IPS DF 19.7 (cell line): ENCODE data around the gene KCNQ2.

ENCODE experiments used
- DNase-seq: peaks from one replicate; pipeline ENCODE4 v3.0.0-alpha.2; 2013; ENCODE audit warnings: low read depth, low spot score

The KCNQ2 gene

GRCh38 chr20:63356931-63357879 is 115.2 kb downstream of the KCNQ2 start:
- no peak for DNase-seq

- DNase-seq: no peak
These were observed 115.9 kb downstream of the KCNQ2 start for GRCh38 chr20:63356511-63356910.

GRCh38 chr20:63355781-63356295 is 116.6 kb downstream of the KCNQ2 start:
- DNase-seq: no peak

- DNase-seq: no peak
These were observed 117.7 kb downstream of the KCNQ2 start for GRCh38 chr20:63354636-63355350.

- no peak for DNase-seq
These were observed 119.6 kb downstream of the KCNQ2 start for GRCh38 chr20:63352811-63353221.

DNA sequence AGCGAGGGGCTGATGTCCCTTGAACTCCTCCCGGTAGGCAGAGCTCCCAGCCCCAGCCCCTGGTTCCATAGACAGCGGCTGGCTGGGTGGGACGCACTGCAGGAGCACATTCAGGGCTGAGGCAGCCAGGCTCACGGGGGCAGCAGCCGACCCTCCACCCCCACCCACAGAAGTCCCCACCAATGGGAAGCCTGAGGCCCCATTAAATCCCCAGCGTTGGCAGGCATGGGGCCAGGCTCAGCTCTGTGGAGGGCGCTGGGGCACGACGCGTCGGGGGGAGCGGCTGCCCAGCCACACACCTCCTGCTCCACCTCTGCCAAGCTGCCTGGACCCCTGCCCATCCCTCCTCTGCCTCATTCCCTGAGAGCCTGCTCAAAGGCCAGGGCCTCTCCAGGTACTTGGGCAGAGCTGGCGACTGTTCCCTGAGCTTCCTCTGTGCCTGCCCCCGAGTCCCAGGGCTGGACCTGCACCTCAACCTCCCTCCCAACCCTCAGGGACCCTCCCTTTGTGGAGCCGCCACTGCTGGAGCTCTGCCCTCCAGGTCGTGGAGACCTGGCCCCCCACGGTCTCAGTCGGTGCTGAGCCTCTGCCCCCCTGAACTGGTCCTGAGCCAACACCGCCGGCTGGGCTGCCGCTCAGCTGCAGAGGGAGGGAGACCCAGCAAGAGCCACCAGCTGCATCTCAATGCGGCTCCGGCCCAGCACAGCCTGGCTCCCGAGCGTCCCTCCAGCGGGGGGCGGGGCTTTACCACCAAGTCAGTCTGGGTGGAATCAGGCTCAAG is 120.5 kb downstream of the KCNQ2 start:
- DNase-seq: no peak

DNA sequence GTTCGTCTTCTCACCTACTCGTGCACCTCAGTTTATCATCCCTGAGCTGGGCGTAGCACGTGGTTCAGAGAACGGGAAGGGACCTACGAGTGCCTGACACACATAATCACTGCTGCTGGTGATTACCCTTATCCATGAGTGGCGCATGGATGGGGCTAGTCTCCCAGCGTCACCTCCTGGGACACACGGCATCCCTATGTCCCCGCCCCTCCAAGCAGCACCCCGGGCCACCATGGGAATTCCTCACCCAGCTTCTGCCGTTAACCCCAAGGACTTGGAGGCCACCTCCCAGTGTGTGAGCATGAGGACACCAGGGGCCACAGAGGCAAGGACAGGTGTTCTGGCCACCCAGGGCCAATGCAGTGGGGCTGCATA is 121.1 kb downstream of the KCNQ2 start:
- no peak for DNase-seq

- DNase-seq: no peak
These were observed 121.7 kb downstream of the KCNQ2 start for GRCh38 chr20:63350597-63351325.
